HEK293 (cell line): ENCODE measurements around the gene TANGO2.

Experiments used
- BCL11A ChIP-seq: fragments of 450-650 bp; formaldehyde crosslinking; IDR thresholded peaks from 2 replicates; pipeline ENCODE4 v1.5.1; 2016; ENCODE audit warnings: low read depth, missing biosample characterization, missing genetic modification characterization
- ELK4 ChIP-seq: IDR thresholded peaks from 2 replicates; pipeline ENCODE4 v1.6.1; 2011; ENCODE audit warnings: mild to moderate bottlenecking, low read depth, low read length, borderline replicate concordance
- KLF1 ChIP-seq: fragments of 450-650 bp; formaldehyde crosslinking; IDR thresholded peaks from 2 replicates; pipeline ENCODE4 v1.5.1; 2016; ENCODE audit warnings: missing biosample characterization, missing genetic modification characterization
- KLF16 ChIP-seq: fragments of 450-650 bp; formaldehyde crosslinking; IDR thresholded peaks from 2 replicates; pipeline ENCODE4 v1.5.1; 2017; ENCODE audit warnings: missing biosample characterization, missing genetic modification characterization
- KLF9 ChIP-seq: fragments of 450-650 bp; formaldehyde crosslinking; IDR thresholded peaks from 2 replicates; pipeline ENCODE4 v1.5.1; 2016; ENCODE audit warnings: missing biosample characterization, missing genetic modification characterization, low read depth
- OSR2 ChIP-seq: fragments of 450-650 bp; formaldehyde crosslinking; IDR thresholded peaks from 2 replicates; pipeline ENCODE4 v1.5.1; 2016; ENCODE audit warnings: missing biosample characterization, missing genetic modification characterization
- OVOL3 ChIP-seq: fragments of 450-650 bp; formaldehyde crosslinking; IDR thresholded peaks from 2 replicates; pipeline ENCODE4 v1.5.1; 2016; ENCODE audit warnings: missing biosample characterization, missing genetic modification characterization
- PATZ1 ChIP-seq: fragments of 450-650 bp; formaldehyde crosslinking; IDR thresholded peaks from 2 replicates; pipeline ENCODE4 v1.5.1; 2016; ENCODE audit warnings: missing biosample characterization, missing genetic modification characterization
- SCRT1 ChIP-seq: fragments of 450-650 bp; formaldehyde crosslinking; IDR thresholded peaks from 2 replicates; pipeline ENCODE4 v1.5.1; 2016; ENCODE audit warnings: missing biosample characterization, missing genetic modification characterization, borderline replicate concordance
- SP2 ChIP-seq: fragments of 450-650 bp; formaldehyde crosslinking; IDR thresholded peaks from 2 replicates; pipeline ENCODE4 v1.5.1; 2016; ENCODE audit warnings: missing biosample characterization, missing genetic modification characterization
- SP3 ChIP-seq: fragments of 450-650 bp; formaldehyde crosslinking; IDR thresholded peaks from 2 replicates; pipeline ENCODE4 v1.5.1; 2016; ENCODE audit warnings: missing biosample characterization, missing genetic modification characterization
- SP7 ChIP-seq: fragments of 450-650 bp; formaldehyde crosslinking; IDR thresholded peaks from 2 replicates; pipeline ENCODE4 v1.5.1; 2016; ENCODE audit warnings: missing biosample characterization, missing genetic modification characterization
- ZBTB17 ChIP-seq: fragments of 450-650 bp; formaldehyde crosslinking; IDR thresholded peaks from 2 replicates; pipeline ENCODE4 v1.5.1; 2016; ENCODE audit warnings: missing biosample characterization, missing genetic modification characterization
- ZBTB21 ChIP-seq: fragments of 450-650 bp; formaldehyde crosslinking; IDR thresholded peaks from 2 replicates; pipeline ENCODE4 v1.5.1; 2017; ENCODE audit warnings: missing biosample characterization, missing genetic modification characterization
- ZFHX2 ChIP-seq: fragments of 450-650 bp; formaldehyde crosslinking; conservative IDR thresholded peaks from 2 replicates; pipeline ENCODE4 v1.5.1; 2016; ENCODE audit warnings: missing biosample characterization, missing genetic modification characterization
- ZFP69B ChIP-seq: fragments of 450-650 bp; formaldehyde crosslinking; IDR thresholded peaks from 2 replicates; pipeline ENCODE4 v1.5.1; 2016; ENCODE audit warnings: missing biosample characterization, missing genetic modification characterization
- ZNF121 ChIP-seq: fragments of 450-650 bp; formaldehyde crosslinking; IDR thresholded peaks from 2 replicates; pipeline ENCODE4 v1.5.1; 2016; ENCODE audit warnings: missing biosample characterization, missing genetic modification characterization
- ZNF266 ChIP-seq: fragments of 450-650 bp; formaldehyde crosslinking; IDR thresholded peaks from 2 replicates; pipeline ENCODE4 v1.5.1; 2016; ENCODE audit warnings: missing biosample characterization, missing genetic modification characterization, low read depth
- ZNF280C ChIP-seq: fragments of 450-650 bp; formaldehyde crosslinking; IDR thresholded peaks from 2 replicates; pipeline ENCODE4 v1.5.1; 2016; ENCODE audit warnings: missing biosample characterization, missing genetic modification characterization
- ZNF324 ChIP-seq: fragments of 450-650 bp; formaldehyde crosslinking; IDR thresholded peaks from 2 replicates; pipeline ENCODE4 v1.5.1; 2016; ENCODE audit warnings: missing biosample characterization, missing genetic modification characterization
- ZNF366 ChIP-seq: fragments of 450-650 bp; formaldehyde crosslinking; conservative IDR thresholded peaks from 2 replicates; pipeline ENCODE4 v1.5.1; 2016; ENCODE audit warnings: missing biosample characterization, missing genetic modification characterization
- ZNF391 ChIP-seq: fragments of 450-650 bp; formaldehyde crosslinking; IDR thresholded peaks from 2 replicates; pipeline ENCODE4 v1.5.1; 2016; ENCODE audit warnings: low read depth, missing biosample characterization, missing genetic modification characterization, borderline replicate concordance
- ZNF398 ChIP-seq: fragments of 450-650 bp; formaldehyde crosslinking; IDR thresholded peaks from 2 replicates; pipeline ENCODE4 v1.5.1; 2017; ENCODE audit warnings: missing biosample characterization, missing genetic modification characterization
- ZNF423 ChIP-seq: fragments of 450-650 bp; formaldehyde crosslinking; IDR thresholded peaks from 2 replicates; pipeline ENCODE4 v1.5.1; 2016; ENCODE audit warnings: missing biosample characterization, missing genetic modification characterization
- ZNF48 ChIP-seq: fragments of 450-650 bp; formaldehyde crosslinking; IDR thresholded peaks from 2 replicates; pipeline ENCODE4 v1.5.1; 2016; ENCODE audit warnings: missing biosample characterization, missing genetic modification characterization
- ZNF529 ChIP-seq: fragments of 450-650 bp; formaldehyde crosslinking; IDR thresholded peaks from 2 replicates; pipeline ENCODE4 v1.5.1; 2017; ENCODE audit warnings: missing genetic modification characterization, missing biosample characterization; ENCODE audit not compliant: insufficient replicate concordance
- ZNF549 ChIP-seq: fragments of 450-650 bp; IDR thresholded peaks from 2 replicates; pipeline ENCODE4 v1.5.1; 2018; ENCODE audit warnings: missing biosample characterization, missing genetic modification characterization, mild to moderate bottlenecking, inconsistent platforms, moderate library complexity
- ZNF560 ChIP-seq: fragments of 450-650 bp; formaldehyde crosslinking; IDR thresholded peaks from 2 replicates; pipeline ENCODE4 v1.5.1; 2017; ENCODE audit warnings: missing biosample characterization, missing genetic modification characterization, borderline replicate concordance
- ZNF658 ChIP-seq: fragments of 450-650 bp; formaldehyde crosslinking; IDR thresholded peaks from 2 replicates; pipeline ENCODE4; 2016; ENCODE audit warnings: missing biosample characterization, missing genetic modification characterization
- ZNF670 ChIP-seq: fragments of 450-650 bp; formaldehyde crosslinking; IDR thresholded peaks from 2 replicates; pipeline ENCODE4 v1.5.1; 2016; ENCODE audit warnings: missing biosample characterization, missing genetic modification characterization, low read depth
- ZNF76 ChIP-seq: fragments of 450-650 bp; formaldehyde crosslinking; IDR thresholded peaks from 2 replicates; pipeline ENCODE4; 2016; ENCODE audit warnings: low read depth, missing biosample characterization, missing genetic modification characterization, borderline replicate concordance
- ZNF776 ChIP-seq: fragments of 450-650 bp; formaldehyde crosslinking; IDR thresholded peaks from 2 replicates; pipeline ENCODE4 v1.5.0; 2017; ENCODE audit warnings: missing biosample characterization, missing genetic modification characterization, borderline replicate concordance
- ZNF791 ChIP-seq: fragments of 450-650 bp; formaldehyde crosslinking; IDR thresholded peaks from 2 replicates; pipeline ENCODE4 v1.5.1; 2016; ENCODE audit warnings: missing biosample characterization, missing genetic modification characterization
- ZNF843 ChIP-seq: fragments of 450-650 bp; formaldehyde crosslinking; IDR thresholded peaks from 2 replicates; pipeline ENCODE4 v1.5.1; 2016; ENCODE audit warnings: missing biosample characterization, missing genetic modification characterization

The TANGO2 gene

GRCh38 chr22:20080776-20081654 lies 60.1 kb downstream of the TANGO2 start (continued):
- no peak for TF ChIP-seq ELK4
- no peak for TF ChIP-seq BCL11A (tag by site-specific recombination)
- TF ChIP-seq ZNF776 (tag by site-specific recombination) = no peak
- TF ChIP-seq ZNF423 (tag by site-specific recombination) = no peak
- 0 out of 2 replicates have a peak, but pooled peaks have one; percentile 42 for TF ChIP-seq SP3 (tag by site-specific recombination)
- TF ChIP-seq ZNF670 = no peak
- no peak for TF ChIP-seq ZNF560 (tag by site-specific recombination)
- TF ChIP-seq ZNF280C (tag by site-specific recombination) = no peak
- TF ChIP-seq ZBTB17 (tag by site-specific recombination) = peak; percentile 63; the same call in 1 of the 2 replicates
- 0 out of 2 replicates have a peak, but pooled peaks have one; percentile 24 for TF ChIP-seq ZNF121 (tag by site-specific recombination)
- TF ChIP-seq ZNF366 = peak; percentile 34; the same call in 1 of the 2 replicates
- TF ChIP-seq ZNF791 (tag by site-specific recombination) = no peak
- peak; percentile 11; the same call in 1 of the 2 replicates for TF ChIP-seq ZNF398 (tag by site-specific recombination)
- TF ChIP-seq SP2 (tag by site-specific recombination) = peak; percentile 44; the same call in 1 of the 2 replicates
- no peak for TF ChIP-seq OSR2 (tag by site-specific recombination)
- no peak for TF ChIP-seq ZNF266 (tag by site-specific recombination)
- TF ChIP-seq PATZ1 (tag by site-specific recombination) = 0 out of 2 replicates have a peak, but pooled peaks have one; percentile 16
- TF ChIP-seq SCRT1 (tag by site-specific recombination) = peak; percentile 98
- TF ChIP-seq ZNF391 (tag by site-specific recombination) = peak; percentile 58
- TF ChIP-seq ZFP69B (tag by site-specific recombination) = peak; percentile 15; the same call in 1 of the 2 replicates
- TF ChIP-seq OVOL3 (tag by site-specific recombination) = no peak
- TF ChIP-seq ZNF76 (tag by site-specific recombination) = peak; percentile 38; the same call in 1 of the 2 replicates
- no peak for TF ChIP-seq ZNF529
- TF ChIP-seq ZNF843 (tag by site-specific recombination) = no peak
- TF ChIP-seq ZNF324 (tag by site-specific recombination) = no peak
- no peak for TF ChIP-seq ZNF549
- TF ChIP-seq KLF16 (tag by site-specific recombination) = no peak; the same call in 1 of the 2 replicates
- no peak for TF ChIP-seq ZNF658 (tag by site-specific recombination)
- TF ChIP-seq ZFHX2 (tag by site-specific recombination) = no peak
- TF ChIP-seq SP7 (tag by site-specific recombination) = peak; percentile 65
- peak; percentile 68 for TF ChIP-seq KLF9 (tag by site-specific recombination)
- peak; percentile 90 for TF ChIP-seq ZBTB21 (tag by site-specific recombination)
- TF ChIP-seq KLF1 (tag by site-specific recombination) = peak; percentile 50; the same call in 1 of the 2 replicates
- no peak for TF ChIP-seq ZNF48 (tag by site-specific recombination)
